ENCODE data around the gene HTT. TPM values are rescaled to one million over a fixed set of nuclear protein-coding genes. Genes with fewer than 3 reads are reported as not detected.

Gene HTT
- total and polyA plus RNA-seq, 2 of the 8 experiments (the other 6 are each of a cell fraction or from before 2014, with no cell fraction given), result 24.0 to 71.0 TPM

GRCh38 chr4:3106339-3107186 is 32.1 kb downstream of the HTT start (continued):
- peak; percentile 54 for TF ChIP-seq MAX (IDR thresholded peaks at IDR 0.05)
- peak; percentile 13; the same call in 1 of the 2 replicates for TF ChIP-seq CREB1 (IDR thresholded peaks at IDR 0.05)
- peak; percentile 54; the same call in 1 of the 2 replicates for TF ChIP-seq BACH1 (IDR thresholded peaks at IDR 0.05; ENCODE audit: low read length)
- peak; percentile 89 to 91 for TF ChIP-seq RAD21 (IDR thresholded peaks at IDR 0.05 in 1 of 2, conservative IDR thresholded peaks at IDR 0.05 in 1 of 2; ENCODE audit: low read depth in 2 of 2, low read length in 2 of 2)
